A673 (cell line): ENCODE measurements around the gene YIPF1.

Experiments
- CTCF ChIP-seq: fragments of 300-800, 200-600 bp; sonication (generic); conservative IDR thresholded peaks from 2 replicates; pipeline ENCODE4 v1.5.1; 2017; ENCODE audit warnings: low read depth, mild to moderate bottlenecking, antibody characterized with exemption, low read length, moderate library complexity, mixed read lengths
- EZH2 ChIP-seq: fragments of 200-600 bp; sonication (generic); IDR thresholded peaks from 2 replicates; pipeline ENCODE4 v1.6.1; 2017; ENCODE audit warnings: borderline replicate concordance, low read depth, mild to moderate bottlenecking, mixed read lengths, antibody characterized with exemption, low read length; ENCODE audit not compliant: poor library complexity, severe bottlenecking

- TF ChIP-seq CTCF (no peak), EZH2 (no peak)
These were observed 51.5 kb downstream of the YIPF1 start, which contains the start of gene NDC1 for GRCh38 chr1:53837924-53838653.
